H9 (cell line): ENCODE results near the gene ZBTB20. TPM values are rescaled to one million over a fixed set of nuclear protein-coding genes. Genes with fewer than 3 reads are reported as not detected.

Experiments
- DNase-seq: peaks from one replicate; pipeline ENCODE4 v3.0.0-alpha.2; 2017
- H2AFZ ChIP-seq: one replicate; pipeline ENCODE4 v1.6.1; 2013; ENCODE audit warnings: mild to moderate bottlenecking, low read length, control low read depth, moderate library complexity
- H2AK5ac ChIP-seq: 2 replicates; pipeline ENCODE4 v1.6.1; 2013; ENCODE audit warnings: low read length, control low read depth, mixed read lengths; ENCODE audit not compliant: insufficient read length
- H2BK120ac ChIP-seq: one replicate; pipeline ENCODE4 v1.6.1; 2013; ENCODE audit warnings: low read depth, mild to moderate bottlenecking, low read length, control low read depth, inconsistent platforms; ENCODE audit not compliant: poor library complexity, severe bottlenecking
- H2BK12ac ChIP-seq: 2 replicates; pipeline ENCODE4 v1.6.1; 2013; ENCODE audit warnings: low read length, control low read depth, mixed read lengths, low read depth; ENCODE audit not compliant: insufficient read length
- H2BK15ac ChIP-seq: 2 replicates; pipeline ENCODE4 v1.6.1; 2013; ENCODE audit warnings: low read depth, low read length, control low read depth
- H2BK20ac ChIP-seq: one replicate; pipeline ENCODE4 v1.6.1; 2013; ENCODE audit warnings: low read depth, mild to moderate bottlenecking, low read length, control low read depth, inconsistent platforms; ENCODE audit not compliant: poor library complexity, severe bottlenecking
- H2BK5ac ChIP-seq: 2 replicates; pipeline ENCODE4 v1.6.1; 2013; ENCODE audit warnings: low read length, control low read depth, mixed read lengths; ENCODE audit not compliant: insufficient read length
- H3K14ac ChIP-seq: 2 replicates; pipeline ENCODE4 v1.6.1; 2013; ENCODE audit warnings: low read length, control low read depth; ENCODE audit not compliant: insufficient read depth
- H3K18ac ChIP-seq: 2 replicates; pipeline ENCODE4 v1.6.1; 2013; ENCODE audit warnings: low read depth, mild to moderate bottlenecking, mixed read lengths, low read length, control low read depth; ENCODE audit not compliant: insufficient read length
- H3K23ac ChIP-seq: 2 replicates; pipeline ENCODE4 v1.6.1; 2013; ENCODE audit warnings: low read length, control low read depth, mixed read lengths, low read depth; ENCODE audit not compliant: insufficient read length
- H3K23me2 ChIP-seq: 2 replicates; pipeline ENCODE4 v1.6.1; 2013; ENCODE audit warnings: low read depth, mild to moderate bottlenecking, mixed read lengths, low read length, control low read depth; ENCODE audit not compliant: insufficient read length, poor library complexity, severe bottlenecking
- H3K27ac ChIP-seq: 2 replicates; pipeline ENCODE4 v1.5.1; 2013; ENCODE audit warnings: low read length, control low read depth, mixed read lengths, low read depth; ENCODE audit not compliant: insufficient read length
- H3K27me3 ChIP-seq: 2 replicates; pipeline ENCODE4 v1.6.1; 2013; ENCODE audit warnings: low read length, control low read depth, inconsistent platforms; ENCODE audit not compliant: insufficient read depth
- H3K4ac ChIP-seq: 2 replicates; pipeline ENCODE4 v1.6.1; 2013; ENCODE audit warnings: low read depth, mild to moderate bottlenecking, control low read depth, inconsistent platforms, low read length, moderate library complexity
- H3K4me1 ChIP-seq: 2 replicates; pipeline ENCODE4 v1.6.1; 2013; ENCODE audit warnings: low read length, control low read depth, inconsistent platforms; ENCODE audit not compliant: insufficient read depth
- H3K4me2 ChIP-seq: 2 replicates; pipeline ENCODE4 v1.6.1; 2013; ENCODE audit warnings: low read length, control low read depth, mixed read lengths; ENCODE audit not compliant: insufficient read length, insufficient read depth
- H3K56ac ChIP-seq: 2 replicates; pipeline ENCODE4 v1.6.1; 2013; ENCODE audit warnings: low read depth, mild to moderate bottlenecking, mixed read lengths, low read length, control low read depth; ENCODE audit not compliant: insufficient read length
- H3K79me1 ChIP-seq: 2 replicates; pipeline ENCODE4 v1.6.1; 2013; ENCODE audit warnings: low read depth, mild to moderate bottlenecking, moderate library complexity, low read length, control low read depth, inconsistent platforms; ENCODE audit not compliant: insufficient read depth, poor library complexity, severe bottlenecking
- H3K79me2 ChIP-seq: 2 replicates; pipeline ENCODE4 v1.6.1; 2013; ENCODE audit warnings: low read length, control low read depth, inconsistent platforms; ENCODE audit not compliant: insufficient read depth
- H3K9ac ChIP-seq: 2 replicates; pipeline ENCODE4 v1.6.1; 2013; ENCODE audit warnings: low read length, control low read depth, mixed read lengths; ENCODE audit not compliant: insufficient read length; ENCODE audit errors: extremely low read depth
- H3K9me3 ChIP-seq: one replicate; pipeline ENCODE4 v1.6.1; 2013; ENCODE audit warnings: low read depth, low read length, inconsistent platforms; ENCODE audit not compliant: control insufficient read depth
- H3T11ph ChIP-seq: one replicate; pipeline ENCODE4 v1.6.1; 2013; ENCODE audit warnings: mild to moderate bottlenecking, low read length, control low read depth, inconsistent platforms
- H4K20me1 ChIP-seq: one replicate; pipeline ENCODE4 v1.6.1; 2013; ENCODE audit not compliant: control insufficient read depth, insufficient read length, insufficient read depth
- H4K5ac ChIP-seq: 2 replicates; pipeline ENCODE4 v1.6.1; 2013; ENCODE audit warnings: low read depth, mild to moderate bottlenecking, mixed read lengths, low read length, control low read depth; ENCODE audit not compliant: insufficient read length
- H4K8ac ChIP-seq: replicated peaks from 2 replicates; pipeline ENCODE4 v1.6.1; 2013; ENCODE audit warnings: low read length, control low read depth, mixed read lengths, low read depth; ENCODE audit not compliant: insufficient read length
- H4K91ac ChIP-seq: 2 replicates; pipeline ENCODE4 v1.6.1; 2013; ENCODE audit warnings: low read depth, mild to moderate bottlenecking, moderate library complexity, mixed read lengths, low read length, control low read depth; ENCODE audit not compliant: insufficient read length
- H3K27ac Mint-ChIP-seq, 3 experiments: 2 replicates in 2 of 3; 3 replicates in 1 of 3; pipeline ENCODE4 v1.8.0; 2020 to 2021; ENCODE audit warnings: mixed read lengths in 3 of 3, mild to moderate bottlenecking in 1 of 3, moderate library complexity in 1 of 3
- H3K27me3 Mint-ChIP-seq: 2 replicates; pipeline ENCODE4 v1.8.0; 2021; ENCODE audit warnings: low read depth, mild to moderate bottlenecking, moderate library complexity, mixed read lengths
- H3K36me3 Mint-ChIP-seq, 3 experiments: 2 replicates in 2 of 3; 3 replicates in 1 of 3; pipeline ENCODE4 v1.8.0; 2020 to 2021; ENCODE audit warnings: low read depth in 3 of 3, mixed read lengths in 3 of 3; ENCODE audit not compliant: insufficient read depth in 1 of 3
- H3K4me1 Mint-ChIP-seq, 2 experiments: 2 replicates each; pipeline ENCODE4 v1.8.0; 2020; ENCODE audit warnings: mixed read lengths in 2 of 2
- H3K4me3 Mint-ChIP-seq, 2 experiments: 2 replicates in 1 of 2; 3 replicates in 1 of 2; pipeline ENCODE4 v1.8.0; 2020 to 2021; ENCODE audit warnings: mild to moderate bottlenecking in 2 of 2, mixed read lengths in 2 of 2, moderate library complexity in 1 of 2
- H3K9me3 Mint-ChIP-seq, 2 experiments: 2 replicates in 1 of 2; 3 replicates in 1 of 2; pipeline ENCODE4 v1.8.0; 2020; ENCODE audit warnings: mild to moderate bottlenecking in 2 of 2, mixed read lengths in 2 of 2, moderate library complexity in 1 of 2
- WGBS: extraction: QIAGEN DNeasy Blood & Tissue Kit; methylation state at CpG from one replicate; pipeline ENCODE4 v1.1.7; 2013; ENCODE audit warnings: missing lambda C conversion rate, low lambda C conversion rate, mixed read lengths; ENCODE audit not compliant: insufficient read length; ENCODE audit errors: extremely low coverage; 5-methylcytosine and 5-hydroxymethylcytosine counted together
- total RNA-seq: library from RNA; stranded (reverse); gene quantifications from 2 replicates; pipeline ENCODE4 v1.2.1, GENCODE V29; 2021
- TF ChIP-seq, protein P1 (sequence below): fragments of 200-600 bp; sonication (generic); conservative IDR thresholded peaks from 3 replicates; pipeline ENCODE4 v1.8.0; 2021; ENCODE audit warnings: antibody characterized with exemption, mild to moderate bottlenecking

ZBTB20 gene
- total RNA-seq, 1 experiment from 2014 or later, result 0.70 TPM

DNA sequence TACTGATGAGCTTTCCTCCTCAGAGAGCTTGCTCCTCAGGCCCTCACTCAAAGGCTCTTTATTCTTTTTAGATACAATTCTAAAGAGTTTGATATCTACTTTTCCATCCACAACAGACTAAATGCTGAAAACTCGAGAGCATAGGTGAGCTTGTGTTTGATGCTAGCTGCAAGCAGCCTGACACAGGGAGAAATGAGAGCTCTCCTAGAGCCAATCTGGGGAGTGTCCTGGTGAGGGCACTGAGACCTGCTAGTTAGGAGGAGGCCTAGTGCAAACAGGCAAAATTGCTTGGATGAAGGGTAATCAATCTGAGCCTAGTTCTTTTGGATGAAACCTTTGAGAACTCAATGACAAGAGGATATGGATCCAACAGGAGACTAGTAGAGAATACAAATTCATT lies 300.8 kb downstream of the ZBTB20 start:
- no peak overlapping the region for H3K9ac ChIP-seq
- H3K23me2 ChIP-seq, result no peaks in the 10 kb centered on the region
- H3K27ac ChIP-seq, result no peak overlapping the region
- H3K18ac ChIP-seq, result no peak overlapping the region
- Mint-ChIP-seq H3K36me3 (no peaks in the 10 kb centered on the region), H3K4me3 (no peak overlapping the region), H3K4me1 (peaks cover 2 to 6% of the 10 kb centered on the region in 2 experiments; a peak in 2 of 4 replicates), H3K27me3 (no peaks in the 10 kb centered on the region), H3K9me3 (no peaks in the 10 kb centered on the region), H3K27ac (peak overlapping the region in 1 of 3 experiments; percentile 93; a peak in 2 of 7 replicates)
- no peaks in the 10 kb centered on the region for H3K79me1 ChIP-seq
- H4K91ac ChIP-seq, result no peak overlapping the region
- H2BK5ac ChIP-seq, result no peak overlapping the region
- H3K9me3 ChIP-seq, result no peaks in the 10 kb centered on the region
- no peak for DNase-seq
- H3T11ph ChIP-seq, result no peak overlapping the region
- no peak overlapping the region for H2BK120ac ChIP-seq
- H4K8ac ChIP-seq, result no peak overlapping the region
- H3K4me1 ChIP-seq, result no peaks in the 10 kb centered on the region
- no peak overlapping the region for H3K4ac ChIP-seq
- no peak overlapping the region for H2BK12ac ChIP-seq
- WGBS, result no CpG with 5 or more reads among the region's 1 CpG
- H4K5ac ChIP-seq, result no peak overlapping the region
- no peak overlapping the region for H3K56ac ChIP-seq
- no peak overlapping the region for H2BK15ac ChIP-seq
- H3K79me2 ChIP-seq, result no peaks in the 10 kb centered on the region
- TF ChIP-seq, protein P1, sequence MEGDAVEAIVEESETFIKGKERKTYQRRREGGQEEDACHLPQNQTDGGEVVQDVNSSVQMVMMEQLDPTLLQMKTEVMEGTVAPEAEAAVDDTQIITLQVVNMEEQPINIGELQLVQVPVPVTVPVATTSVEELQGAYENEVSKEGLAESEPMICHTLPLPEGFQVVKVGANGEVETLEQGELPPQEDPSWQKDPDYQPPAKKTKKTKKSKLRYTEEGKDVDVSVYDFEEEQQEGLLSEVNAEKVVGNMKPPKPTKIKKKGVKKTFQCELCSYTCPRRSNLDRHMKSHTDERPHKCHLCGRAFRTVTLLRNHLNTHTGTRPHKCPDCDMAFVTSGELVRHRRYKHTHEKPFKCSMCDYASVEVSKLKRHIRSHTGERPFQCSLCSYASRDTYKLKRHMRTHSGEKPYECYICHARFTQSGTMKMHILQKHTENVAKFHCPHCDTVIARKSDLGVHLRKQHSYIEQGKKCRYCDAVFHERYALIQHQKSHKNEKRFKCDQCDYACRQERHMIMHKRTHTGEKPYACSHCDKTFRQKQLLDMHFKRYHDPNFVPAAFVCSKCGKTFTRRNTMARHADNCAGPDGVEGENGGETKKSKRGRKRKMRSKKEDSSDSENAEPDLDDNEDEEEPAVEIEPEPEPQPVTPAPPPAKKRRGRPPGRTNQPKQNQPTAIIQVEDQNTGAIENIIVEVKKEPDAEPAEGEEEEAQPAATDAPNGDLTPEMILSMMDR, result no peak
- no peak overlapping the region for H3K4me2 ChIP-seq
- H2AK5ac ChIP-seq, result no peak overlapping the region
- no peaks in the 10 kb centered on the region for H4K20me1 ChIP-seq
- H3K23ac ChIP-seq, result no peak overlapping the region
- H3K27me3 ChIP-seq, result no peaks in the 10 kb centered on the region
- H3K14ac ChIP-seq, result no peak overlapping the region
- H2AFZ ChIP-seq, result no peak overlapping the region
- H2BK20ac ChIP-seq, result no peak overlapping the region
